OCI-LY7 (cell line): Measurements from ENCODE around the gene COL4A1. TPM values are rescaled to one million over a fixed set of nuclear protein-coding genes. Genes with fewer than 3 reads are reported as not detected.

ENCODE experiments used
- BruUV-seq: library from RNA; stranded (reverse); fragments of 400-500 nt; replicated peaks from 2 replicates; lab custom pipeline; 2021; lab: Mats Ljungman, UMichigan
- CTCF ChIA-PET: fragments of 300-600 bp; sonication (Branson Sonifier 250); formaldehyde crosslinking; loops from one replicate; lab custom pipeline; 2022; ENCODE audit warnings: antibody characterized with exemption; ENCODE audit not compliant: unreplicated experiment; lab: Charles Lee
- POLR2A ChIA-PET: fragments of 300-600 bp; sonication (Branson Sonifier 250); formaldehyde crosslinking; loops from one replicate; lab custom pipeline; 2022; ENCODE audit warnings: antibody characterized with exemption; lab: Charles Lee
- DNase-seq: peaks from one replicate; pipeline ENCODE4 v3.0.0-alpha.2; 2015; ENCODE audit warnings: low spot score
- H2AFZ ChIP-seq: fragments of 200-600 bp; sonication (generic), shearing (Covaris generic); 2 replicates; pipeline ENCODE4 v1.6.1; 2014; ENCODE audit warnings: mild to moderate bottlenecking, antibody characterized with exemption, low read length, moderate library complexity
- H3K27ac ChIP-seq: fragments of 200-600 bp; sonication (generic); 2 replicates; pipeline ENCODE4 v1.5.1; 2014; ENCODE audit warnings: mixed run types, low read depth, mild to moderate bottlenecking, moderate library complexity, low read length, inconsistent platforms; ENCODE audit not compliant: poor library complexity, severe bottlenecking
- H3K36me3 ChIP-seq: fragments of 200-600 bp; sonication (generic); 2 replicates; pipeline ENCODE4 v1.6.1; 2014; ENCODE audit warnings: mild to moderate bottlenecking, antibody characterized with exemption, low read length, moderate library complexity, mixed read lengths; ENCODE audit not compliant: insufficient read depth
- H3K4me1 ChIP-seq: fragments of 200-600 bp; sonication (generic); 2 replicates; pipeline ENCODE4 v1.5.1; 2014; ENCODE audit warnings: mild to moderate bottlenecking, low read length; ENCODE audit not compliant: insufficient read depth, poor library complexity, severe bottlenecking
- H3K4me2 ChIP-seq: fragments of 200-600 bp; sonication (generic); 2 replicates; pipeline ENCODE4 v1.6.1; 2014; ENCODE audit warnings: mild to moderate bottlenecking, low read length
- H3K4me3 ChIP-seq: fragments of 200-600 bp; sonication (generic); 2 replicates; pipeline ENCODE4 v1.5.1; 2014; ENCODE audit warnings: mild to moderate bottlenecking, low read depth, low read length; ENCODE audit not compliant: poor library complexity, severe bottlenecking
- H3K79me2 ChIP-seq: fragments of 200-600 bp; sonication (generic); 2 replicates; pipeline ENCODE4 v1.6.1; 2016; ENCODE audit warnings: low read depth, mild to moderate bottlenecking, low read length, moderate library complexity, mixed read lengths; ENCODE audit not compliant: insufficient read depth
- H3K9me2 ChIP-seq: fragments of 200-600 bp; sonication (generic); 2 replicates; pipeline ENCODE4 v1.6.1; 2016; ENCODE audit warnings: mild to moderate bottlenecking, low read length, mixed read lengths; ENCODE audit not compliant: insufficient read depth
- H3K9me3 ChIP-seq: fragments of 200-600 bp; sonication (generic); 2 replicates; pipeline ENCODE4 v1.6.1; 2014; ENCODE audit warnings: mild to moderate bottlenecking, mixed run types, low read length, mixed read lengths
- H4K20me1 ChIP-seq: fragments of 200-600 bp; sonication (generic); 2 replicates; pipeline ENCODE4 v1.6.1; 2014; ENCODE audit warnings: mild to moderate bottlenecking, antibody characterized with exemption, low read length, moderate library complexity, mixed read lengths; ENCODE audit not compliant: insufficient read depth
- CTCF ChIP-seq: fragments of 200-600 bp; sonication (generic); conservative IDR thresholded peaks from 2 replicates; pipeline ENCODE4 v1.5.1; 2014; ENCODE audit warnings: mild to moderate bottlenecking, antibody characterized with exemption, low read length, moderate library complexity, mixed read lengths
- EZH2phosphoT487 ChIP-seq: fragments of 200-600 bp; sonication (generic); IDR thresholded peaks from 2 replicates; pipeline ENCODE4 v1.6.1; 2018; ENCODE audit warnings: low read depth, borderline replicate concordance, mild to moderate bottlenecking, mixed run types, antibody characterized with exemption, low read length, moderate library complexity, mixed read lengths
- intact Hi-C: fragments of 100-400 bp; cut with micrococcal nuclease; formaldehyde crosslinking; loops from one replicate; pipeline ENCODE4 v1.10.0; 2022; ENCODE audit not compliant: unreplicated experiment
- total RNA-seq, 2 experiments: library from RNA; depleted of rRNA in 1 of 2; stranded (reverse); fragments of >200 nt in 1 of 2; shearing (Covaris generic) in 1 of 2; gene quantifications; 2 replicates each; pipeline ENCODE4 v1.2.3, GENCODE V29; 2014 to 2022

COL4A1 gene
- total RNA-seq, 2 experiments from 2014 or later: 0.06 TPM; not detected in 1

- BruUV-seq: no TSS peak
- TF ChIP-seq EZH2phosphoT487 (no peak), CTCF (no peak)
- Histone ChIP-seq H3K4me2 (no peak overlapping the region), H4K20me1 (no peaks in the 10 kb centered on the region), H3K27ac (no peak overlapping the region), H3K9me2 (no peaks in the 10 kb centered on the region), H3K9me3 (no peaks in the 10 kb centered on the region), H3K79me2 (no peaks in the 10 kb centered on the region), H3K4me1 (no peaks in the 10 kb centered on the region), H2AFZ (no peak overlapping the region), H3K36me3 (no peaks in the 10 kb centered on the region), H3K4me3 (no peak overlapping the region)
- intact Hi-C loops: loop anchor here (5.0 kb wide), 1 partner anchor 1156 kb away; no protein-coding TSS in a partner anchor
- DNase-seq: no peak
- POLR2A ChIA-PET: no interaction called here
- CTCF ChIA-PET: no interaction called here
Observed at GRCh38 chr13:110118106-110118505, 188.9 kb downstream of the COL4A1 start.

- Histone ChIP-seq H3K4me1 (no peaks in the 10 kb centered on the region), H3K27ac (no peak overlapping the region), H3K9me2 (no peaks in the 10 kb centered on the region), H2AFZ (no peak overlapping the region), H3K36me3 (no peaks in the 10 kb centered on the region), H4K20me1 (no peaks in the 10 kb centered on the region), H3K9me3 (no peaks in the 10 kb centered on the region), H3K4me3 (no peak overlapping the region), H3K4me2 (no peak overlapping the region), H3K79me2 (no peaks in the 10 kb centered on the region)
- intact Hi-C loops: loop anchor here (5.0 kb wide), 1 partner anchor 1154 kb away; no protein-coding TSS in a partner anchor
- CTCF ChIA-PET: no interaction called here
- peak; percentile 7 for DNase-seq
- no TSS peak for BruUV-seq
- TF ChIP-seq EZH2phosphoT487: no peak
- peak; percentile 75 for TF ChIP-seq CTCF
- POLR2A ChIA-PET: no interaction called here
Observed at GRCh38 chr13:110116072-110116487, 190.9 kb downstream of the COL4A1 start.

- no peak for TF ChIP-seq CTCF
- no peak for TF ChIP-seq EZH2phosphoT487
- no peaks in the 10 kb centered on the region for H3K36me3 ChIP-seq
- CTCF ChIA-PET: no interaction called here
- no peaks in the 10 kb centered on the region for H3K9me3 ChIP-seq
- H3K27ac ChIP-seq: no peak overlapping the region
- no peak for DNase-seq
- no peak overlapping the region for H3K4me2 ChIP-seq
- H2AFZ ChIP-seq: no peak overlapping the region
- BruUV-seq: no TSS peak
- no peaks in the 10 kb centered on the region for H4K20me1 ChIP-seq
- no peaks in the 10 kb centered on the region for H3K79me2 ChIP-seq
- no peak overlapping the region for H3K4me3 ChIP-seq
- POLR2A ChIA-PET: no interaction called here
- intact Hi-C loops: loop anchor here (5.0 kb wide), 1 partner anchor 1153 kb away; no protein-coding TSS in a partner anchor
- H3K4me1 ChIP-seq: no peaks in the 10 kb centered on the region
- H3K9me2 ChIP-seq: no peaks in the 10 kb centered on the region
Observed at GRCh38 chr13:110115591-110115990, 191.4 kb downstream of the COL4A1 start.
